Stimulated activated naive CD8-positive, alpha-beta T cell treated with anti-CD3 and anti-CD28 coated beads, Interleukin-15, amount 100 ng/mL, for 72 hours (primary cell): ENCODE measurements around the gene HK2.

Source experiments
- ATAC-seq: fragments of 150-1000 bp; cut with Tn5 transposase; 2 replicates; pipeline ENCODE4 v1.10.0; 2021; ENCODE audit warnings: mild to moderate bottlenecking, moderate library complexity
- DNase-seq, 2 donors: peaks; one replicate each; pipeline ENCODE4 v3.0.0; 2021 to 2022
- H3K27ac Mint-ChIP-seq, 2 donors: one replicate each; pipeline ENCODE4 v1.8.0; 2022; ENCODE audit warnings: mild to moderate bottlenecking in 2 of 2, mixed read lengths in 2 of 2, moderate library complexity in 2 of 2
- H3K27me3 Mint-ChIP-seq: one replicate; pipeline ENCODE4 v1.8.0; 2022; ENCODE audit warnings: mixed read lengths
- H3K4me1 Mint-ChIP-seq: one replicate; pipeline ENCODE4 v1.8.0; 2022; ENCODE audit warnings: mild to moderate bottlenecking, mixed read lengths
- H3K4me3 Mint-ChIP-seq, 2 donors: one replicate each; pipeline ENCODE4 v1.8.0; 2022; ENCODE audit warnings: mild to moderate bottlenecking in 2 of 2, mixed read lengths in 2 of 2, moderate library complexity in 1 of 2
- H3K9me3 Mint-ChIP-seq, 2 donors: one replicate each; pipeline ENCODE4 v1.8.0; 2022; ENCODE audit warnings: mixed read lengths in 2 of 2

HK2 gene

GRCh38 chr2:74916394-74916793 lies 82.5 kb downstream of the HK2 start:
- Mint-ChIP-seq H3K27ac (no peak overlapping the region), H3K27me3 (peaks cover 67% of the 10 kb centered on the region), H3K9me3 (no peaks in the 10 kb centered on the region), H3K4me1 (peaks cover 23% of the 10 kb centered on the region), H3K4me3 (no peak overlapping the region)
- ATAC-seq, result no peak
- DNase-seq, result no peak

GRCh38 chr2:74917702-74918619 lies 84.0 kb downstream of the HK2 start:
- no peak overlapping the region for H3K27ac Mint-ChIP-seq
- H3K4me1 Mint-ChIP-seq, result peaks cover 23% of the 10 kb centered on the region
- DNase-seq (no peak), ATAC-seq (no peak)
- no peaks in the 10 kb centered on the region for H3K9me3 Mint-ChIP-seq
- peaks cover 61% of the 10 kb centered on the region for H3K27me3 Mint-ChIP-seq
- no peak overlapping the region for H3K4me3 Mint-ChIP-seq

- peaks cover 47% of the 10 kb centered on the region for H3K27me3 Mint-ChIP-seq
- ATAC-seq (peak; percentile 45), DNase-seq (peak; percentile 74)
- H3K27ac Mint-ChIP-seq, result no peak overlapping the region
- H3K4me3 Mint-ChIP-seq, result peak overlapping the region; percentile 39 to 64
- H3K4me1 Mint-ChIP-seq, result peaks cover 18% of the 10 kb centered on the region
- no peaks in the 10 kb centered on the region for H3K9me3 Mint-ChIP-seq
These were observed 85.9 kb downstream of the HK2 start for GRCh38 chr2:74919827-74920226.

- Mint-ChIP-seq H3K4me1 (peaks cover 7% of the 10 kb centered on the region), H3K27ac (no peak overlapping the region), H3K4me3 (no peak overlapping the region), H3K27me3 (peaks cover 37% of the 10 kb centered on the region), H3K9me3 (no peaks in the 10 kb centered on the region)
- no peak for DNase-seq
- ATAC-seq, result no peak
These were observed 87.4 kb downstream of the HK2 start for GRCh38 chr2:74921236-74921736.

- ATAC-seq, result no peak
- no peak for DNase-seq
- peaks cover 24% of the 10 kb centered on the region for H3K27me3 Mint-ChIP-seq
- no peak overlapping the region for H3K27ac Mint-ChIP-seq
- H3K4me1 Mint-ChIP-seq, result peaks cover 5% of the 10 kb centered on the region
- no peaks in the 10 kb centered on the region for H3K9me3 Mint-ChIP-seq
- H3K4me3 Mint-ChIP-seq, result no peak overlapping the region
These were observed 88.8 kb downstream of the HK2 start for GRCh38 chr2:74922592-74923227.

- Mint-ChIP-seq H3K4me1 (peaks cover 1% of the 10 kb centered on the region), H3K9me3 (peaks cover 7 to 9% of the 10 kb centered on the region in 2 donors), H3K27ac (peak overlapping the region in 1 of 2 donors; percentile 57), H3K27me3 (peaks cover 9% of the 10 kb centered on the region), H3K4me3 (no peak overlapping the region)
- DNase-seq, result no peak
- ATAC-seq, result no peak
These were observed 90.7 kb downstream of the HK2 start for GRCh38 chr2:74924463-74925265.

- no peak for DNase-seq
These were observed 91.4 kb downstream of the HK2 start for GRCh38 chr2:74925361-74925786.

GRCh38 chr2:74927621-74928020 lies 93.7 kb downstream of the HK2 start:
- peaks cover 13 to 21% of the 10 kb centered on the region in 2 donors for H3K9me3 Mint-ChIP-seq
- H3K27me3 Mint-ChIP-seq, result no peaks in the 10 kb centered on the region
- H3K4me3 Mint-ChIP-seq, result no peak overlapping the region
- H3K27ac Mint-ChIP-seq, result no peak overlapping the region
- ATAC-seq (no peak), DNase-seq (no peak)
- no peaks in the 10 kb centered on the region for H3K4me1 Mint-ChIP-seq

More at GRCh38 chr2:74925361-74925786, 91.4 kb downstream of the HK2 start:
- no peaks in the 10 kb centered on the region for H3K4me1 Mint-ChIP-seq
- no peak overlapping the region for H3K4me3 Mint-ChIP-seq
- no peak for ATAC-seq
- peak overlapping the region in 1 of 2 donors; percentile 28 for H3K27ac Mint-ChIP-seq
- H3K9me3 Mint-ChIP-seq, result peaks cover 8 to 10% of the 10 kb centered on the region in 2 donors
- peaks cover 8% of the 10 kb centered on the region for H3K27me3 Mint-ChIP-seq

GRCh38 chr2:74930811-74931486 lies 97.0 kb downstream of the HK2 start:
- DNase-seq (no peak), ATAC-seq (no peak)
- no peak overlapping the region for H3K27ac Mint-ChIP-seq
- H3K4me3 Mint-ChIP-seq, result no peak overlapping the region
- H3K27me3 Mint-ChIP-seq, result no peaks in the 10 kb centered on the region
- peaks cover 13 to 27% of the 10 kb centered on the region in 2 donors for H3K9me3 Mint-ChIP-seq
- H3K4me1 Mint-ChIP-seq, result no peaks in the 10 kb centered on the region

- ATAC-seq, result no peak
- Mint-ChIP-seq H3K27ac (no peak overlapping the region), H3K4me1 (no peaks in the 10 kb centered on the region), H3K9me3 (peaks cover 13 to 30% of the 10 kb centered on the region in 2 donors), H3K4me3 (no peak overlapping the region), H3K27me3 (no peaks in the 10 kb centered on the region)
- no peak for DNase-seq
These were observed 98.0 kb downstream of the HK2 start for GRCh38 chr2:74931940-74932339.

GRCh38 chr2:74935975-74936391 lies 102.1 kb downstream of the HK2 start:
- peaks cover 11 to 30% of the 10 kb centered on the region in 2 donors for H3K9me3 Mint-ChIP-seq
- DNase-seq (no peak), ATAC-seq (no peak)
- no peaks in the 10 kb centered on the region for H3K4me1 Mint-ChIP-seq
- H3K27me3 Mint-ChIP-seq, result no peaks in the 10 kb centered on the region
- H3K4me3 Mint-ChIP-seq, result no peak overlapping the region
- H3K27ac Mint-ChIP-seq, result no peak overlapping the region

GRCh38 chr2:74937221-74937880 lies 103.4 kb downstream of the HK2 start:
- Mint-ChIP-seq H3K27ac (no peak overlapping the region), H3K4me1 (no peaks in the 10 kb centered on the region), H3K9me3 (peaks cover 5 to 25% of the 10 kb centered on the region in 2 donors), H3K27me3 (no peaks in the 10 kb centered on the region), H3K4me3 (no peak overlapping the region)
- no peak for DNase-seq
- no peak for ATAC-seq

- no peak for DNase-seq
- no peaks in the 10 kb centered on the region for H3K27me3 Mint-ChIP-seq
- no peak for ATAC-seq
- no peak overlapping the region for H3K27ac Mint-ChIP-seq
- H3K4me3 Mint-ChIP-seq, result no peak overlapping the region
- no peaks in the 10 kb centered on the region for H3K4me1 Mint-ChIP-seq
- peaks cover 5 to 26% of the 10 kb centered on the region in 2 donors for H3K9me3 Mint-ChIP-seq
These were observed 104.3 kb downstream of the HK2 start for GRCh38 chr2:74938264-74938663.
